HepG2 (cell line): ENCODE results near the gene MIF4GD. TPM values are rescaled to one million over a fixed set of nuclear protein-coding genes. Genes with fewer than 3 reads are reported as not detected.

Source experiments
- ATAC-seq: fragments of 200-7000 bp; cut with Tn5 transposase; 3 replicates; pipeline ENCODE4 v1.9.1; 2020; ENCODE audit warnings: mild to moderate bottlenecking, moderate library complexity
- BruUV-seq: library from RNA; stranded (reverse); fragments of 400-500 nt; replicated peaks from 2 replicates; lab custom pipeline; 2021; lab: Mats Ljungman, UMichigan
- CTCF ChIA-PET: fragments of 300-600 bp; formaldehyde crosslinking; extraction: SDS; loops from one replicate; lab custom pipeline; 2021; ENCODE audit warnings: low total read pairs, inconsistent platforms, low intra/inter-chr PET ratio; lab: Yijun Ruan, JAX
- POLR2A ChIA-PET: fragments of 350-600 bp; sonication (Branson Sonifier 250); formaldehyde crosslinking; loops from one replicate; lab custom pipeline; 2020; ENCODE audit warnings: antibody characterized with exemption, inconsistent platforms; lab: Yijun Ruan, JAX
- DNase-seq: peaks from one replicate; pipeline ENCODE4 v3.0.0-alpha.2; 2015; ENCODE audit warnings: low spot score
- FAIRE-seq: peaks from 3 replicates; lab custom pipeline; 2011; peaks lifted over from hg19 to GRCh38; lab: Jason Lieb, UNC
- H2AFZ ChIP-seq: one replicate; pipeline ENCODE4 v1.6.1; 2011; ENCODE audit warnings: low read length, inconsistent platforms
- H3K27ac ChIP-seq: fragments of 300-600 bp; 3 replicates; pipeline ENCODE4 v1.8.0; 2011; ENCODE audit warnings: mixed run types, mild to moderate bottlenecking, mixed read lengths, low read length, inconsistent platforms; ENCODE audit not compliant: insufficient read depth; ENCODE audit errors: extremely low read length
- H3K27me3 ChIP-seq, 2 experiments: fragments of 200-600 bp in 1 of 2; 2 replicates in 1 of 2; 3 replicates in 1 of 2; pipeline versions ENCODE4 v1.6.0 to v1.8.0; 2011; ENCODE audit warnings: low read length in 2 of 2, mild to moderate bottlenecking in 2 of 2, moderate library complexity in 2 of 2, inconsistent platforms in 1 of 2; ENCODE audit not compliant: insufficient read depth in 2 of 2, control insufficient read depth in 1 of 2
- H3K36me3 ChIP-seq, 2 experiments: fragments of 200-600 bp in 1 of 2; replicated peaks in 1 of 2; 2 replicates in 1 of 2; 3 replicates in 1 of 2; pipeline versions ENCODE4 v1.5.1 to v1.8.0; 2011; ENCODE audit warnings: low read length in 2 of 2, inconsistent platforms in 1 of 2; ENCODE audit not compliant: insufficient read depth in 2 of 2, control insufficient read depth in 1 of 2
- H3K4me1 ChIP-seq: 2 replicates; pipeline ENCODE4 v1.5.1; 2012; ENCODE audit warnings: low read length, inconsistent platforms; ENCODE audit not compliant: insufficient read depth
- H3K4me2 ChIP-seq: 2 replicates; pipeline ENCODE4 v1.6.0; 2011; ENCODE audit warnings: low read depth, low read length, inconsistent platforms
- H3K4me3 ChIP-seq, 3 experiments: fragments of 200-600 bp in 1 of 3; sonication (generic), shearing (Covaris generic) in 1 of 3; replicated peaks in 1 of 3; 2 replicates each; pipeline ENCODE4 v1.5.1; 2011 to 2016; ENCODE audit warnings: low read length in 3 of 3, inconsistent platforms in 2 of 3, low read depth in 2 of 3, mild to moderate bottlenecking in 2 of 3, control low read depth in 1 of 3, mixed read lengths in 1 of 3; ENCODE audit not compliant: insufficient read depth in 1 of 3
- H3K79me2 ChIP-seq: one replicate; pipeline ENCODE4 v1.6.1; 2011; ENCODE audit warnings: low read length, inconsistent platforms; ENCODE audit not compliant: insufficient read depth
- H3K9ac ChIP-seq: 2 replicates; pipeline ENCODE4 v1.6.0; 2011; ENCODE audit warnings: mild to moderate bottlenecking, low read depth, low read length, inconsistent platforms; ENCODE audit not compliant: insufficient read depth
- H3K9me3 ChIP-seq: 2 replicates; pipeline ENCODE4 v1.5.1; 2012; ENCODE audit warnings: mild to moderate bottlenecking, low read length
- H4K20me1 ChIP-seq: 2 replicates; pipeline ENCODE4 v1.6.0; 2011; ENCODE audit warnings: inconsistent platforms, mild to moderate bottlenecking, low read length, moderate library complexity; ENCODE audit not compliant: insufficient read depth
- ARNT2 ChIP-seq: sonication (generic); formaldehyde crosslinking; IDR thresholded peaks from 2 replicates; pipeline ENCODE4 v1.8.0; 2022; ENCODE audit warnings: mild to moderate bottlenecking, low read depth, missing genetic modification reagents, moderate library complexity
- CSRNP1 ChIP-seq: sonication (generic); formaldehyde crosslinking; IDR thresholded peaks from 2 replicates; pipeline ENCODE4 v1.8.1; 2023; ENCODE audit warnings: mild to moderate bottlenecking, missing genetic modification reagents
- GPN1 ChIP-seq: sonication (generic); formaldehyde crosslinking; IDR thresholded peaks from 2 replicates; pipeline ENCODE4 v1.5.1; 2020; ENCODE audit warnings: missing genetic modification reagents, borderline replicate concordance
- RFXANK ChIP-seq: IDR thresholded peaks from 2 replicates; pipeline ENCODE4 v1.6.1; 2016
- ZC3H4 ChIP-seq: sonication (generic); formaldehyde crosslinking; IDR thresholded peaks from 2 replicates; pipeline ENCODE4 v1.4.0; 2020; ENCODE audit warnings: missing genetic modification reagents, borderline replicate concordance
- ZNF34 ChIP-seq: sonication (generic); formaldehyde crosslinking; IDR thresholded peaks from 2 replicates; pipeline ENCODE4 v1.4.0; 2020; ENCODE audit warnings: mild to moderate bottlenecking, missing genetic modification reagents, borderline replicate concordance
- ZNF766 ChIP-seq: sonication (generic); formaldehyde crosslinking; IDR thresholded peaks from 2 replicates; pipeline ENCODE4 v1.5.0; 2020; ENCODE audit warnings: missing genetic modification reagents, borderline replicate concordance
- ZNF777 ChIP-seq: sonication (generic); formaldehyde crosslinking; IDR thresholded peaks from 2 replicates; pipeline ENCODE4 v1.4.0; 2020; ENCODE audit warnings: missing genetic modification reagents
- WGBS: methylation state at CpG from one replicate; pipeline ENCODE4 v1.1.6; 2017; ENCODE audit warnings: low lambda C conversion rate; 5-methylcytosine and 5-hydroxymethylcytosine counted together
- in situ Hi-C: cut with HindIII; loops from 2 replicates; pipeline ENCODE4 v1.10.0; 2017; ENCODE audit warnings: low pct_unique_long_range_greater_than_20kb; ENCODE audit not compliant: extremely low pct_ligation_motif_present
- intact Hi-C: fragments of 100-400 bp; cut with micrococcal nuclease; formaldehyde crosslinking; loops from one replicate; pipeline ENCODE4 v1.10.0; 2022; ENCODE audit not compliant: unreplicated experiment
- polyA plus RNA-seq, 8 experiments: library from polyadenylated mRNA; depleted of rRNA in 3 of 8; stranded (reverse) in 7 of 8; unstranded in 1 of 8; fragments of >200 nt; fragmentation: Illumina TruSeq in 4 of 8; extraction: Trizol in 4 of 8; gene quantifications; 2 replicates each; pipeline versions ENCODE4 v1.2.1 to v1.2.3, GENCODE V29; 2011 to 2016; ENCODE audit warnings: low read depth in 4 of 8, missing spikeins in 1 of 8, mixed read lengths in 1 of 8; ENCODE audit not compliant: insufficient read depth in 1 of 8
- total RNA-seq, 5 experiments: library from RNA; depleted of rRNA; stranded (reverse); fragments of >200 nt; fragmentation: Illumina TruSeq; extraction: Trizol; gene quantifications; 2 replicates each; pipeline ENCODE4 v1.2.3, GENCODE V29; 2016; ENCODE audit warnings: low read depth in 1 of 5
- TF ChIP-seq, protein P1 (sequence below): IDR thresholded peaks from 2 replicates; pipeline ENCODE4 v1.6.1; 2016
- TF ChIP-seq, protein P2 (sequence below): IDR thresholded peaks from 2 replicates; pipeline ENCODE4 v1.6.1; 2012; ENCODE audit warnings: low read length, improper control_type of control experiment
- TF ChIP-seq, protein P3 (sequence below): sonication (generic); formaldehyde crosslinking; IDR thresholded peaks from 2 replicates; pipeline ENCODE4 v1.8.0; 2022; ENCODE audit warnings: mild to moderate bottlenecking, missing genetic modification reagents, moderate library complexity

The MIF4GD gene
- total and polyA plus RNA-seq, 2 of the 13 experiments (the other 11 are each of a cell fraction or from before 2014, with no cell fraction given), result 14.0 to 28.0 TPM

DNA sequence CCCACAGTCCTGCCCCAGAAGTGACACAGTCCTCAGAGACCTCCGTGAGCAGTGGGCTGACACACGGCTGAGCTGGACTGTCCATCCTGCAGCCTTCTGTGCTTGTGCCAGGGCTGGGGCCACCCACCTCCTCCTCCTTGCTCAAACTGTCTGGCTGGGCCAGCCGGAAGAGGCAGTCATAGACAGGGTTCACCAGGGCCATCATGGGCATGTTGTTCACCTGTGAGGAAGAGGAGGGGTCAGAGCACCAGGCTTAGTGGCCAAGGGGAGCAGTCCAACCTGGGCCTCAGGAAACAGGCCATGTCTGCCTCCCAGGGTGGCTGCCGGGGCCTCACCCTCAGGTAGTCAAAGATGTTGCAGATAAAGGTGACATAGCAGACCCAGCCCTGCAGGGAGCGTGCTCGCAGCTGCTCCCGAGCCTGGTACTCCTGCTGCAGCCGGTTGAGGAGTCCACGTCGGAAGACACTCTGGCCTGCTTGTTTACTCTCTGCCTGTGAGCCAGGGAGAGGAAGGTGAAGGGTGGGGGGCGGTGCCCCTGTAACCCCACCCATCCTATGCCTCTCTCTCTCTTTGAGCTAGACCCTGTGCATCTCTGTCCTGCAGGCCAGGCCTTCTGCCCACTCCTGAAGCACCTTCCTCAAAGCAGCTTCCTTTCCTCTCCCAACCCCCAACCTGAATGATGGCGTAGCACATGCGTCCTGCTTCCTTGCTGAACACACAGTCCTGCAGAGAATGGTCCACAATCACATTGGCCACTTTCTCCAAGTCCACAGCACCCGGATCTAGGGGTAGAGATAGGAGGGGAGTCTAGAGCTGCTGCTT, 3.4 kb downstream of the MIF4GD start (continued):
- TF ChIP-seq, protein P1, sequence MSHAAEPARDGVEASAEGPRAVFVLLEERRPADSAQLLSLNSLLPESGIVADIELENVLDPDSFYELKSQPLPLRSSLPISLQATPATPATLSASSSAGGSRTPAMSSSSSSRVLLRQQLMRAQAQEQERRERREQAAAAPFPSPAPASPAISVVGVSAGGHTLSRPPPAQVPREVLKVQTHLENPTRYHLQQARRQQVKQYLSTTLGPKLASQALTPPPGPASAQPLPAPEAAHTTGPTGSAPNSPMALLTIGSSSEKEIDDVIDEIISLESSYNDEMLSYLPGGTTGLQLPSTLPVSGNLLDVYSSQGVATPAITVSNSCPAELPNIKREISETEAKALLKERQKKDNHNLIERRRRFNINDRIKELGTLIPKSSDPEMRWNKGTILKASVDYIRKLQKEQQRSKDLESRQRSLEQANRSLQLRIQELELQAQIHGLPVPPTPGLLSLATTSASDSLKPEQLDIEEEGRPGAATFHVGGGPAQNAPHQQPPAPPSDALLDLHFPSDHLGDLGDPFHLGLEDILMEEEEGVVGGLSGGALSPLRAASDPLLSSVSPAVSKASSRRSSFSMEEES (CRISPR knock-in tag), result no peak; the same call in 1 of the 2 replicates

DNA sequence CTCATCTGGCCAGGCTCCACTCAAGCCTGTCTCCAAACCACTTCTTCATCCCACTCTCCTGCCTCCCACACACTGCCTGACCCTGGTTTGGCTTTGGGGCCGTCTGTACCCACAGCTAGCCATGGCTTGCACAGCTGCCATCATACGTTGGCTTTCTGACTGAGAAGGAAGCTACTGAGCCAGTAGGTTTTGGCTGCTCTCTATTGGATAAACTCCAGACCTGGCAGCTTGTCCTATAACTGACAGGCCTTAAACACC, 3.9 kb downstream of the MIF4GD start:
- ATAC-seq (no peak), DNase-seq (no peak), FAIRE-seq (no peak)
- Histone ChIP-seq H3K4me3 (no peak overlapping the region), H3K79me2 (peaks cover 19% of the 10 kb centered on the region), H4K20me1 (no peaks in the 10 kb centered on the region), H3K36me3 (peaks cover 13 to 29% of the 10 kb centered on the region in 2 experiments), H3K9ac (no peak overlapping the region), H3K27me3 (no peaks in the 10 kb centered on the region; a peak in 1 of 5 replicates), H3K9me3 (no peaks in the 10 kb centered on the region), H3K4me1 (peaks cover 49% of the 10 kb centered on the region), H2AFZ (no peak overlapping the region), H3K27ac (peak overlapping the region; percentile 34), H3K4me2 (no peak overlapping the region)
- ChIA-PET POLR2A (interaction anchor here (1.0 to 6.6 kb wide), 7 partner anchors 11 to 139 kb away, joined by 3 to 43 read pairs (median 4); partner anchors contain the start of genes GRB2, SLC25A19 and SUMO2), CTCF (interaction anchor here (1.5 to 2.0 kb wide), 2 partner anchors 56 to 146 kb away, joined by 4 to 10 read pairs; no protein-coding TSS in a partner anchor)
- 98% methylated on average over 2 of the region's 2 CpGs for WGBS
- intact Hi-C loops (no loop called here), in situ Hi-C loops (loop anchor here (5.0 kb wide), 1 partner anchor 145 kb away; no protein-coding TSS in a partner anchor)
- BruUV-seq, result no TSS peak
- TF ChIP-seq, protein P2, sequence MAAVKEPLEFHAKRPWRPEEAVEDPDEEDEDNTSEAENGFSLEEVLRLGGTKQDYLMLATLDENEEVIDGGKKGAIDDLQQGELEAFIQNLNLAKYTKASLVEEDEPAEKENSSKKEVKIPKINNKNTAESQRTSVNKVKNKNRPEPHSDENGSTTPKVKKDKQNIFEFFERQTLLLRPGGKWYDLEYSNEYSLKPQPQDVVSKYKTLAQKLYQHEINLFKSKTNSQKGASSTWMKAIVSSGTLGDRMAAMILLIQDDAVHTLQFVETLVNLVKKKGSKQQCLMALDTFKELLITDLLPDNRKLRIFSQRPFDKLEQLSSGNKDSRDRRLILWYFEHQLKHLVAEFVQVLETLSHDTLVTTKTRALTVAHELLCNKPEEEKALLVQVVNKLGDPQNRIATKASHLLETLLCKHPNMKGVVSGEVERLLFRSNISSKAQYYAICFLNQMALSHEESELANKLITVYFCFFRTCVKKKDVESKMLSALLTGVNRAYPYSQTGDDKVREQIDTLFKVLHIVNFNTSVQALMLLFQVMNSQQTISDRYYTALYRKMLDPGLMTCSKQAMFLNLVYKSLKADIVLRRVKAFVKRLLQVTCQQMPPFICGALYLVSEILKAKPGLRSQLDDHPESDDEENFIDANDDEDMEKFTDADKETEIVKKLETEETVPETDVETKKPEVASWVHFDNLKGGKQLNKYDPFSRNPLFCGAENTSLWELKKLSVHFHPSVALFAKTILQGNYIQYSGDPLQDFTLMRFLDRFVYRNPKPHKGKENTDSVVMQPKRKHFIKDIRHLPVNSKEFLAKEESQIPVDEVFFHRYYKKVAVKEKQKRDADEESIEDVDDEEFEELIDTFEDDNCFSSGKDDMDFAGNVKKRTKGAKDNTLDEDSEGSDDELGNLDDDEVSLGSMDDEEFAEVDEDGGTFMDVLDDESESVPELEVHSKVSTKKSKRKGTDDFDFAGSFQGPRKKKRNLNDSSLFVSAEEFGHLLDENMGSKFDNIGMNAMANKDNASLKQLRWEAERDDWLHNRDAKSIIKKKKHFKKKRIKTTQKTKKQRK, result no peak
- TF ChIP-seq ZNF777 (no peak), ARNT2 (CRISPR knock-in tag) (0 out of 2 replicates have a peak, but pooled peaks have one; percentile 6), ZNF766 (CRISPR knock-in tag) (no peak), ZNF34 (0 out of 2 replicates have a peak, but pooled peaks have one; percentile 20), RFXANK (no peak), ZC3H4 (CRISPR knock-in tag) (no peak), CSRNP1 (CRISPR knock-in tag) (no peak), GPN1 (CRISPR knock-in tag) (no peak)
- TF ChIP-seq, protein P3, sequence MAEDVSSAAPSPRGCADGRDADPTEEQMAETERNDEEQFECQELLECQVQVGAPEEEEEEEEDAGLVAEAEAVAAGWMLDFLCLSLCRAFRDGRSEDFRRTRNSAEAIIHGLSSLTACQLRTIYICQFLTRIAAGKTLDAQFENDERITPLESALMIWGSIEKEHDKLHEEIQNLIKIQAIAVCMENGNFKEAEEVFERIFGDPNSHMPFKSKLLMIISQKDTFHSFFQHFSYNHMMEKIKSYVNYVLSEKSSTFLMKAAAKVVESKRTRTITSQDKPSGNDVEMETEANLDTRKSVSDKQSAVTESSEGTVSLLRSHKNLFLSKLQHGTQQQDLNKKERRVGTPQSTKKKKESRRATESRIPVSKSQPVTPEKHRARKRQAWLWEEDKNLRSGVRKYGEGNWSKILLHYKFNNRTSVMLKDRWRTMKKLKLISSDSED, result no peak
